Stimulated activated CD8-positive, alpha-beta memory T cell treated with anti-CD3 and anti-CD28 coated beads, Interleukin-15, amount 100 ng/mL, for 24 hours (primary cell): ENCODE measurements around the gene LRFN3.
"Not testable (repeated sequence)": the region's sequence is repeated elsewhere in the genome, so short reads cannot be mapped to it uniquely, and the experiment has no call there.

Experiments
- DNase-seq: peaks from one replicate; pipeline ENCODE4 v3.0.0-alpha.2; 2020; ENCODE audit warnings: low read depth

LRFN3 gene

DNA sequence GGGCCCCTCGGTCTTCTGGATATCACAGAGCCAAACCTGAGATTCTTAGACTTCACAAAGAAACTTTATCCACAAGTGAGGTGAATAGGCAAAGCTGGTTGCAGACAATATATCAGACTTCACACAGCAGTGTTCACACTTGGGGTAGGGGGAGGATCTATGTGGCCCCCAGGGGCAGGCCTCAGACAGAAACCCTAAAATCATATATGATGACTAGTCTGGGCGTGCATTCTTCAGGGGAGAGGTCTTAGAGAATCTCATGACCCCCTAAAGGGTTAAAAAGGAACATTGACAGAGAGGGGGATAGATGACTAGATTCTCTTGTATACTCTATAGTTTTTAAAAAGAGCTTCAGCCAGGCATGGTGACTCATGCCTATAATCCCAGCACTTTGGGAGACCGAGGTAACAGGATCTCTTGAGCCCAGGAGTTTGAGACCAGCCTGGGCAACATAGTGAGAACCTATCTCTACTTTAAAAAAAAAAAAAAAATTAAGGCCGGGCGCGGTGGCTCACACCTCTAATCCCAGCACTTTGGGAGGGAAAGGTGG lies 30.9 kb upstream of the LRFN3 start:
- no peak for DNase-seq

DNA sequence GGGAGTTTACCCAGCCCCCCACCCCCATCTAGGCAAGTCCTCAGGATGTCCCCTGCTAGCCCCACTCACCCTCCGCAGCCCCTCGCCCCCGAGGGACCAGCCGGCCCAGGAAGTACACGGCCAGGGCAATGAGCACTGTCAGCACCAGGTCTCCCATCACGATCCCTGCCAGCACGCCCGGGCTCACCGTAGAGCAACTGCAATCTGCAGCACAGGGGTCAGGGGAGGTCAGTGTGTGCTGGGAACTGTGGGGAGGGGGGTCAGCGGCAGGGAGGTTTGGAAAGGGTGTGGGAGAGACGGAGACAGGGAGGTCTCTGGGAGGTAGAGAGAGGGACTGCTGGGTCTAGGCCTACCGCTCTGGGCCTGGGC lies 28.8 kb upstream of the LRFN3 start:
- no peak for DNase-seq

DNA sequence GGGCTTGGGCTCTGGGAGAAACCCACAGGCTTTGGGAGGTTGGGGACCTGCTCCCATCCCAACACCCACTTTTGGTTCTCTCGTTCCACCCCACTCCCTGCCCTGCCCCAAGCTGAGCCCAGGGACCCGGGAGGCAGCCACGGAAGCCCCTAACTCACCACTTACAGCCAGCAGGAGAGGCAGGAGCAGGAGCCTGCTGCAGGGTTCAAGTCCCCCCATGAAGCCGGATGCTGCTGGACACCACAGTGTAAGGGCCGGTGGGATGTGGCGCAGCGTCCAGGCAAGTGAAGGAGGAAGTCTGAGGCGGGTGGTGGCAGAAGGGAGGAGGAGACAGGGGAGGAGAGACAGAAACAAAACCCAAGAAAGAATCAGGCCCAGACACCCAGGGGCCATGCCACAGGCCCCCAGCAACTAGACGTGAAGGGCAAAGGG lies 28.1 kb upstream of the LRFN3 start, which contains the start of gene TYROBP:
Gene TYROBP (minus strand): TSS at position 286 of the 432 bp plus-strand sequence. CDS start 67 bp downstream, at position 219.
- DNase-seq, result no peak

- DNase-seq, result no peak
Measured at GRCh38 chr19:35908973-35909683, 27.0 kb upstream of the LRFN3 start.

DNA sequence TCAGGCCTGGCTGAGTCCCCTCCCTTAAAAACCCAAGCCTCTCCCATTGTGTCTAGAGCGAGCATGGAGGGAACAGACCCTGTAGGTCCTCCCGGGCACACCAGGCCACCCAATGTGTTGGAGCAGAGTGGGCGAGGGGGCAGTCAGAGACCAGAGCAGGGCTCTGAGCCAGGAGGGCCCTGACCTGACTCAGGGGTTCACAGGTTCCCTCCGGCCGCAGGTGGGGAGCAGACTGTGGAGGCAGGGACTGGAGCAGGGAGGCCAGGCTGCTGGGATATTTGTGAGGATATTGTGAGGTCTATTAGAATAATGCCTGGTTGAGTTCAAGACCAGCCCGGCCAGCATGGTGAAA lies 26.5 kb upstream of the LRFN3 start:
- no peak for DNase-seq

DNA sequence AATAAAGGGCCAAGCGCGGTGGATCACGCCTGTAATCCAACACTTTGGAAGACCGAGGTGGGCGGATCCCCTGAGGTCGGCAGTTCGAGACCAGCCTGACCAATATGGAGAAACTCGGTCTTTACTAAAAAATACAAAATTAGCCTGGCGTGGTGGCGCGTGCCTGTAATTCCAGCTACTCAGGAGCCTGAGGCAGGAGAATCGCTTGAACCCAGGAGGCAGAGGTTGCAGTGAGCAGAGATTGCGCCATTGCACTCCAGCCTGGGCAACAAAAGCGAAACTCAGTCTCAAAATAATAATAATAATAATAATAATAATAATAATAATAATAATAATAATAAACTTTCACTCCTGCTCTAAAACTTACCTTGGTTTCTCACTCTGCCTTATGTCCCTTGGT lies 25.8 kb upstream of the LRFN3 start:
- not testable (repeated sequence) for DNase-seq

DNA sequence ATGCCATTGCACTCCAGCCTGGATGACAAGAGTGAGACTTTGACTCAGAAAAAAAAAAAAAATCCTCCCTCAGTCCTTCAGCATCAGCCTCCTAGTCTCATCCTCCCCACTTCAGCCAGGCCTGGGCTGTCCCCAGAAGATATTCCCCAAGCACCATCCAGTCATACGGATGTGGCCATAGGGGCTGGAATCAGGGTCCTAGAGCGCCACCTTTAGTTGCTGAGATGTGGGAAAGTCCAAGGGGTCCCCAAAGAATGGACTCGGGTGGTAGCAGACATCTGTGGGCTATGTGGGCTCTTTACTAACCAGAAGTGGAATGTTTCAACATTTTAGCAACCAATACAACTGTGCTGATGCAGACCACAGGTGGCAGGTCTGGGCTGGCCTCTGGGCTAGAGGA lies 25.0 kb upstream of the LRFN3 start:
- DNase-seq, result no peak

DNA sequence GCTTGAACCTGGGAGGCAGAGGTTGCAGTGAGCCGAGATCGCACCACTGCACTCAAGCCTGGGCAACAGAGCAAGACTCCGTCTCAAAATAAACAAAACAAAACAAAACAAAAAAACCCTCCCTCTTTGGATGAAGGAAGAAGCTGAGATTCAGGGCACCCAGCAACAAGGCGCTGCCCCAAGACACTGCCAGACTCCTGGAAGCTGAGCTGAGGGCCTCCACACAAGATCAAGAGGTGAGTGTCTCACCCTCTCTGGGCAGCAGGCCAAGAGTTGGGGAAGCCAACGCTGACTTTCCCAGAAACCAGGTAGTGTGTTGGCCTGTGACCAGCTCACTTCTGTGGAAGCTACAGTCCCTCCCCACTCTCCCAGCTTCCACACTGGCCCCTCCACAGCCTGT lies 24.4 kb upstream of the LRFN3 start:
- DNase-seq, result no peak

- no peak for DNase-seq
Measured at GRCh38 chr19:35913589-35913988, 22.6 kb upstream of the LRFN3 start.

DNA sequence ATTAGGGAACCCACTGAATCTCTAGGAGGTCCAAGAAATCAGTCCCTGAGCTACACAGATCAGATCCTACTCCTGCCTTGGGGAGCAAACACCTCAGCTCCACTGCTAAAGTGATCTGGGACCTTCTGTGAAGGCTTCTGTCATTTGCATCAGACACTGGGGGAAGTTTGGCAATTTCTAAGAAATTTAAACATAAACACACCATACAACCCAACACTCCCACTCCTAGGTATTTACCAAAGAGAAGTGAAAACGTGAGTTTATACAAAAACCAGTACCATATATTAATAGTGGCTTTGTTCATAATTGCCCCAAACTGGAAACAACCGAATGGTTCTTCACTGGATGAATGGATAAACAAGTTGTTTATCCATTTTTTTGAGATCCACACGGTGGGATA lies 20.7 kb upstream of the LRFN3 start:
- DNase-seq, result no peak

- DNase-seq, result no peak
Measured at GRCh38 chr19:35919306-35919705, 16.9 kb upstream of the LRFN3 start.

GRCh38 chr19:35921012-35921411 lies 15.2 kb upstream of the LRFN3 start:
- no peak for DNase-seq

GRCh38 chr19:35925501-35925900 lies 10.7 kb upstream of the LRFN3 start:
- DNase-seq, result no peak

DNA sequence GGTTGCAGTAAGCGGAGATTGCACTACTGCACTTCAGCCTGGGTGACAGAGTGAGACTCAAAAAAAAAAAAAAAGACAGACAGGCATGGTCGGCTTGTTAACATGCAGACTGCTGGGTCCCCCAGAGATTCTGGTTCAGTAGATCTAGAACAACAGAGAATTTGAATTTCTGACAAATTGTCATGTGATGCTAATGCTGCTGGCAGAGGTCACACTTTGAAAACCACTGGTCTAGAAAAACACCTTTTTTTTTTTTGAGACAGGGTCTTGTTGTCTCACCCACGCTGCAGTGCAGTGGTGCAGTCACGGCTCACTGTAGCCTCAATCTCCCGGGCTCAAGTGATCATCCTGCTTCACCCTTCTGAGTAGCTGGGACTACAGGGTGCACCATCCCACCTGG lies 7.7 kb upstream of the LRFN3 start:
- no peak for DNase-seq

- DNase-seq, result no peak
Measured at GRCh38 chr19:35929876-35930275, 6.3 kb upstream of the LRFN3 start.

DNA sequence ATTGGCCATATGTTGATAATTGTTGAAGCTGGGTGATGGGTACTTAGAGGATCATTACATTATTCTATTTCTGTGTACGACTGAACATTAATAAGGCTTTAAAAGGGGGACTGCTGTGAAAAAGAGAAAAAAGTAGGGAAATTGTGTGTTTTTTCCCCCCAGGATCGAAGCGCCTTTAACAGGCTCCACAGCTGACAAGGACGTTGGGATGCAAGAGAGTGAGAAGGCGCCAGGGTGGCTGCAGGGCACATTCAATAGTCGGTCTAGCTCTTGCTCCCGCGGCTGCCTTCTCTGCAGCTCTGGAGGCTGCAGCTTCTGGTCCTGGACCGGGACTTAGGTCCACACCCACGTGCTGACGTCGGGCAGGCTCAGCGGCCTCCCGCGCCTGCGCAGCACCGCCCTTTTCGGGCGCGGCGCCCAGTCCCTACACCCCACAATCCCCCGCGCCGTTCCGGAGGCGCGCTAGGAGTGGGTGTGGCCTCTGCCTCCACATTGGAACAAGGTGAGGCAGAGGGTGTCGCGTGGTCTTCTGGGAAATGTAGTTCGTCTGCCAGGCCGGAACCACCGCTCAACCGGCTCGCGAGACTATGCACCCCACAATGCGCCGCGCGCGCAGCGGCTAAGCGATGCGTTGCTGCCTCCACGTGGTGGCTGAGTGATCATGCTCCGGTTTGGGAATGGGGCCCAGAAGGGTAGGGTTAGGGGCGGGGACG lies 4.9 kb upstream of the LRFN3 start:
- DNase-seq, result peak; percentile 95

DNA sequence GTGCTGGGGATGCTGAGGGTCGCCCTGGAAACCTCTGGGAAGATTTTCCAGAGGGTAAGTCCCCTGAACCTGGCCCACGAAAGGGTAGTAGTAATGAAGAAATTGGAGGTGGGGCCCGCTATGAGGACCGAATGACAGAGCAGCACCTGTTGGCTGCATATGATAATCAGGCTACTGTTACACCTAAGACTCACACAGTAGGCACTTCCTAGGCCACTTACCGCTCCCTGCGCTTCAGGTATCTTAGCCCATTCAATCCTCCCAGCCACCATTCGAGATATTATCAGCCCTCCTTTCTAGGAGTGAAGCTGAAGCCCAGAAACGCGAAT lies 4.3 kb upstream of the LRFN3 start:
- no peak for DNase-seq

DNA sequence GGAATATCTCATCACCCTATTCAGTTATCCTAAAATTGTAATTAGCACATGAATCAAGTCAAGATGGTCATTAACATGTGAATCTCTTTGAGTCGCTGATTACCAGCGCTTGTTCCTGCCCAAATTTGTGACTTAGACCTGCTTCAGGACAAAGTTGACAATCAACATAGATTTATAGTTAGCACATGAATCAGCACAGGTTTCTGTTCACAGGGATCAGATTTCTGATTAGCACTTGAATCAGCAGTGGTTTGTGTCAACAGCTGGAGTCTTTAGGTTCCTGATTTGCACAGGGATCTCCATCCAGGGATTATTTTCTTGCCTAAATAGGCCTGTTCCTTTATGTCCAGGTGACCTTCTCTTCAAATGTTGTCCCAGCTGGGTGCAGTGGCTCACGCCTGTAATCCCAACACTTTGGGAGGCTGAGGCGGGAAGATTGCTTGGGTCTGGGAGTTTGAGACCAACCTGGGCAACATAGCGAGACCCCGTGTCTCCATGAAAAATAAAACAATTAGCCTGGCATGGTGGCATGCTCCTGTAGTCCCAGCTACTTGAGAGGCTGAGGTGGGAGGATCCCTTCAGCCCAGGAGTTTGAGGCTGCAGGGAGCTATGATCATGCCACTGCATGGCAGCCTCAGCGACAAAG lies 3.8 kb upstream of the LRFN3 start:
- DNase-seq, result no peak

DNA sequence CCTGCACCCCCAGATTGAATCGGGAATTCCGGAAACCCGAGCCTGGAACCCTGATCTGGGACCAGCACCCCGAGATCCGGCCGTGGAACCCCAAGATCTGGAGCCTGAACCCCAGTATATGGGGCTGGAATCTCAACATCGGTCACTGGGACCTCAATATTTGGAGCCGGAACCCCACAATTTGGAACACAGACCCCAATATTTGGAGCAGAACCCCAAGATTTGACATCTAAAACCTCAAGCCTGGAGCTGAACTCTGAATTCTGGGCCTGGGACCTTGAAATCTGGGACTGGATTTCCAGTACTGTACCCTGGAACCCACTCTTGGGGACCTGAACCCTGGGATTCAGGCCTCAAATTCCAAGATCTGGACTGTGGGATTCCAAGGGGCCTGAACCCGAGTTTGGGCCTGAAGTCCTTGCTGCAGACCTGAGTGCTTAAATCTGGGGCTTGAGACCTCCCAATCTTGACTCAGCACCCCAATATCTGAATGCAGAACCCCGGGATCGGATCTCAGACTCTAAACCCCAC lies 629 bp downstream of the LRFN3 start:
- DNase-seq, result no peak

DNA sequence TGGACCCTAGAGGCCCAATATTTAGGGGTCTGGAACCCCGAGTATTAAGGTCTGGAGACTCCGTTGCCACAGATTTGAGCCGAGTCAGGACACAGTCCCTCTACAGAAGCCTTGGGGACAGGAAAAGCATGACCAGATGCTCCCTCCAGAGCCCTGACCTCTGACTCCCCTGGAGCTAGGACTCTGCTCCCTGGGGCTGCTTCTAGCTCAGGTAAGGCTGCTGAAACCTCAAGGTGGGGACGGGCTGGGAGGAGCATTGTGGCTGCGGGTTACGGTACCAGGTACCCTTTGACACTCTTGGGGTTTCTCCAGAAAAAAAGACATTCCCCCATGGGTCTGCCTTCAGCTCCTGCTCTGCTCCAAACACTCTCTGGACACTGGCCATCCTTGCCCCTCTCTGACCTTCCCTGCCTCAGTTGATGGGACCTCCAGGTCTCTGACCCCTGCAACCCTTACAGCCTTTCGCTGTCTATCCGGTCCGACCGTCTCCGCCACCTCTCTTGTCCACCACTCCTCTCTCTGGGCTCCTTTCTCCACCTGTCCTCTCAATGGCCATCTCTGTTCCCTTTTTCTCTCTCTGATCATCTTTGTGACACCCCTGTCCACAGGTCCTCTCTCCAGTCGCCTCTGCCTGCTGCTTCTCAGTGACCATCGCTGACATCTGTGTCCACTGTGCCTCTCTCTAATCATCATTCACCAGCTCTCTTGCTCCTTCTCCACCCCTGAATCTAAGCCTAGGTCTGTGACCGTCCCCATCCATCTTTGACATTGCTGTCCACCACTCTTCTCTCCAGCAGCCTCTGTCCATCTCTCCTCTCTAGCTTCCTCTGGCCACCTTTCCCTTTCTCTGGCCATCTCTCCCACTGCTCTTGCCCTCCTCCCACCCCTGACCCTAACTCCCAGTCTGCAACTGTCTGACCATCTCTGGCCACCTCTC lies 1.4 kb downstream of the LRFN3 start:
- DNase-seq, result no peak

- no peak for DNase-seq
Measured at GRCh38 chr19:35938282-35939224, 2.4 kb downstream of the LRFN3 start.
